ENCODE results near the gene ARHGAP29. TPM values are rescaled to one million over a fixed set of nuclear protein-coding genes. Genes with fewer than 3 reads are reported as not detected.

Gene ARHGAP29
- total RNA-seq, 4 donors from 2014 or later = 4.1 to 8.9 (median 5.4) TPM

- no peaks in the 10 kb centered on the region for H3K36me3 ChIP-seq
- WGBS, 2 donors (ENCODE audit: low coverage in 1 of 2) = 91 to 97% methylated on average over 1 of the region's 1 CpG
- H3K4me1 ChIP-seq = peaks cover 0 to 4% (median 0%) of the 10 kb centered on the region in 4 donors
- H3K27me3 ChIP-seq = no peaks in the 10 kb centered on the region
- intact Hi-C loops (cut with DNase I; ENCODE audit: low total_unique reads) = no loop called here
- no peak overlapping the region for H3K4me3 ChIP-seq
- in situ Hi-C loops (cut with MboI; ENCODE audit: low pct_ligation_motif_present in 1 of 4, low pct_unique_long_range_greater_than_20kb in 1 of 4, low sequenced_read_pairs in 3 of 4) = no loop called here
- no peak overlapping the region for H3K27ac ChIP-seq
- DNase-seq = no peak
- no peak for TF ChIP-seq EP300 (IDR thresholded peaks at IDR 0.05; ENCODE audit: low read depth)
- no peak for TF ChIP-seq POLR2AphosphoS5 (IDR thresholded peaks at IDR 0.05)
- TF ChIP-seq POLR2A (IDR thresholded peaks at IDR 0.05) = no peak
- H3K9me3 ChIP-seq = no peaks in the 10 kb centered on the region
These were observed 42.1 kb upstream of the ARHGAP29 start for GRCh38 chr1:94279462-94279861.

DNA sequence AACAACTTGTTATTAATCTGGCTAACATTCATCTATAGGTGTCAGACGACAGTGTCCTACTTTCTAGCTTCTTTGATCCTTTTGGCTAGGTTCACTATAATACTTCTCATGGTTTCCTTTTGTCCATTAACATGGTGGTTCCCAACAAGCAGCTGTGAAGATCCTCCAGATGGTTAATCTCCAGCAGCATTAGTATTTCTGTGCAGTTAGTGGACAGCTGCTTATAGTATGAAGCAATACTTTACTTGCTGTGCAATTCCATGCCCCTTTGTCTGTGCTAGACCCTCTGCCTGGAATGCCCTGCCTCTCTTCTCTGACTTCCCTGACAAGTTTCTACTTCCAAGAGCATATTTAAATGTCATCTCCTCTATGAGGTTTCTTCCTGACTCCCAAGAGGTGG lies 41.7 kb upstream of the ARHGAP29 start:
- no peak overlapping the region for H3K4me3 ChIP-seq
- 76 to 100% methylated on average over 1 of the region's 1 CpG for WGBS, 2 donors (ENCODE audit: low coverage in 1 of 2)
- no peaks in the 10 kb centered on the region for H3K36me3 ChIP-seq
- H3K9me3 ChIP-seq = no peaks in the 10 kb centered on the region
- no peak for DNase-seq
- in situ Hi-C loops (cut with MboI; ENCODE audit: low pct_ligation_motif_present in 1 of 4, low pct_unique_long_range_greater_than_20kb in 1 of 4, low sequenced_read_pairs in 3 of 4) = no loop called here
- no peaks in the 10 kb centered on the region for H3K27me3 ChIP-seq
- H3K27ac ChIP-seq = no peak overlapping the region
- intact Hi-C loops (cut with DNase I; ENCODE audit: low total_unique reads) = no loop called here
- peaks cover 0 to 5% (median 0%) of the 10 kb centered on the region in 4 donors for H3K4me1 ChIP-seq
- TF ChIP-seq POLR2A (IDR thresholded peaks at IDR 0.05) = no peak
- TF ChIP-seq, protein P1, sequence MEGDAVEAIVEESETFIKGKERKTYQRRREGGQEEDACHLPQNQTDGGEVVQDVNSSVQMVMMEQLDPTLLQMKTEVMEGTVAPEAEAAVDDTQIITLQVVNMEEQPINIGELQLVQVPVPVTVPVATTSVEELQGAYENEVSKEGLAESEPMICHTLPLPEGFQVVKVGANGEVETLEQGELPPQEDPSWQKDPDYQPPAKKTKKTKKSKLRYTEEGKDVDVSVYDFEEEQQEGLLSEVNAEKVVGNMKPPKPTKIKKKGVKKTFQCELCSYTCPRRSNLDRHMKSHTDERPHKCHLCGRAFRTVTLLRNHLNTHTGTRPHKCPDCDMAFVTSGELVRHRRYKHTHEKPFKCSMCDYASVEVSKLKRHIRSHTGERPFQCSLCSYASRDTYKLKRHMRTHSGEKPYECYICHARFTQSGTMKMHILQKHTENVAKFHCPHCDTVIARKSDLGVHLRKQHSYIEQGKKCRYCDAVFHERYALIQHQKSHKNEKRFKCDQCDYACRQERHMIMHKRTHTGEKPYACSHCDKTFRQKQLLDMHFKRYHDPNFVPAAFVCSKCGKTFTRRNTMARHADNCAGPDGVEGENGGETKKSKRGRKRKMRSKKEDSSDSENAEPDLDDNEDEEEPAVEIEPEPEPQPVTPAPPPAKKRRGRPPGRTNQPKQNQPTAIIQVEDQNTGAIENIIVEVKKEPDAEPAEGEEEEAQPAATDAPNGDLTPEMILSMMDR (IDR thresholded peaks at IDR 0.05) = no peak
- no peak for TF ChIP-seq EP300 (IDR thresholded peaks at IDR 0.05; ENCODE audit: low read depth)
- TF ChIP-seq POLR2AphosphoS5 (IDR thresholded peaks at IDR 0.05) = no peak

- H3K9me3 ChIP-seq = no peaks in the 10 kb centered on the region
- no peaks in the 10 kb centered on the region for H3K27me3 ChIP-seq
- DNase-seq = no peak
- intact Hi-C loops (cut with DNase I; ENCODE audit: low total_unique reads) (no loop called here), in situ Hi-C loops (cut with MboI; ENCODE audit: low pct_ligation_motif_present in 1 of 4, low pct_unique_long_range_greater_than_20kb in 1 of 4, low sequenced_read_pairs in 3 of 4) (no loop called here)
- H3K36me3 ChIP-seq = no peaks in the 10 kb centered on the region
- TF ChIP-seq POLR2A (IDR thresholded peaks at IDR 0.05) (no peak), EP300 (IDR thresholded peaks at IDR 0.05; ENCODE audit: low read depth) (no peak), POLR2AphosphoS5 (IDR thresholded peaks at IDR 0.05) (no peak)
- TF ChIP-seq, protein P1 (IDR thresholded peaks at IDR 0.05) = no peak
- no peak overlapping the region for H3K4me3 ChIP-seq
- peak overlapping the region; percentile 20 to 39 (median 32) for H3K27ac ChIP-seq
- 61 to 67% methylated on average over 4 of the region's 4 CpGs for WGBS, 2 donors (ENCODE audit: low coverage in 1 of 2)
- H3K4me1 ChIP-seq = peaks cover 0 to 5% (median 0%) of the 10 kb centered on the region in 4 donors
These were observed 39.6 kb upstream of the ARHGAP29 start for GRCh38 chr1:94276988-94277434.

GRCh38 chr1:94275083-94275482 lies 37.7 kb upstream of the ARHGAP29 start:
- Histone ChIP-seq H3K9me3 (no peaks in the 10 kb centered on the region), H3K27me3 (no peaks in the 10 kb centered on the region), H3K36me3 (no peaks in the 10 kb centered on the region), H3K4me3 (no peak overlapping the region), H3K4me1 (peaks cover 0 to 5% (median 0%) of the 10 kb centered on the region in 4 donors), H3K27ac (no peak overlapping the region)
- in situ Hi-C loops (cut with MboI; ENCODE audit: low pct_ligation_motif_present in 1 of 4, low pct_unique_long_range_greater_than_20kb in 1 of 4, low sequenced_read_pairs in 3 of 4) (no loop called here), intact Hi-C loops (cut with DNase I; ENCODE audit: low total_unique reads) (no loop called here)
- no peak for DNase-seq
- 66 to 69% methylated on average over 1 to 2 of the region's 2 CpGs for WGBS, 2 donors (ENCODE audit: low coverage in 1 of 2)
- TF ChIP-seq EP300 (IDR thresholded peaks at IDR 0.05; ENCODE audit: low read depth) (no peak), POLR2A (IDR thresholded peaks at IDR 0.05) (no peak), POLR2AphosphoS5 (IDR thresholded peaks at IDR 0.05) (no peak)
- TF ChIP-seq, protein P1 (IDR thresholded peaks at IDR 0.05) = no peak

- 71 to 73% methylated on average over 2 of the region's 2 CpGs for WGBS, 2 donors (ENCODE audit: low coverage in 1 of 2)
- TF ChIP-seq EP300 (IDR thresholded peaks at IDR 0.05; ENCODE audit: low read depth) (no peak), POLR2A (IDR thresholded peaks at IDR 0.05) (no peak), POLR2AphosphoS5 (IDR thresholded peaks at IDR 0.05) (no peak)
- TF ChIP-seq, protein P1 (IDR thresholded peaks at IDR 0.05) = no peak
- in situ Hi-C loops (cut with MboI; ENCODE audit: low pct_ligation_motif_present in 1 of 4, low pct_unique_long_range_greater_than_20kb in 1 of 4, low sequenced_read_pairs in 3 of 4) (no loop called here), intact Hi-C loops (cut with DNase I; ENCODE audit: low total_unique reads) (no loop called here)
- Histone ChIP-seq H3K27ac (no peak overlapping the region), H3K9me3 (no peaks in the 10 kb centered on the region), H3K36me3 (no peaks in the 10 kb centered on the region), H3K4me1 (peaks cover 0 to 5% (median 0%) of the 10 kb centered on the region in 4 donors), H3K4me3 (no peak overlapping the region), H3K27me3 (no peaks in the 10 kb centered on the region)
- no peak for DNase-seq
These were observed 37.2 kb upstream of the ARHGAP29 start for GRCh38 chr1:94274561-94274960.
